K562 (cell line): ENCODE data around the gene DGKA.

Experiments
- CTCF ChIP-seq, 3 experiments: IDR thresholded peaks in 2 of 3; conservative IDR thresholded peaks in 1 of 3; 2 replicates each; pipeline ENCODE4 v1.5.1; 2011 to 2012; ENCODE audit warnings: low read length in 3 of 3, mild to moderate bottlenecking in 3 of 3, control low read depth in 2 of 3, improper control_type of control experiment in 1 of 3, inconsistent platforms in 1 of 3, low read depth in 1 of 3, mixed read lengths in 1 of 3, moderate library complexity in 1 of 3; ENCODE audit not compliant: insufficient read depth in 2 of 3
- FOSL1 ChIP-seq: fragments of 200-800 bp; sonication (Bioruptor generic); conservative IDR thresholded peaks from 2 replicates; pipeline ENCODE4 v1.6.1; 2016; ENCODE audit warnings: missing genetic modification characterization, missing compliant biosample characterization
- HMG20A ChIP-seq: fragments of 450-650 bp; formaldehyde crosslinking; conservative IDR thresholded peaks from 2 replicates; pipeline ENCODE4 v1.4.0; 2020; ENCODE audit warnings: mild to moderate bottlenecking, mixed read lengths
- IRF2 ChIP-seq: sonication (generic); formaldehyde crosslinking; IDR thresholded peaks from 2 replicates; pipeline ENCODE4 v1.8.1; 2022; ENCODE audit warnings: mild to moderate bottlenecking, missing genetic modification reagents
- MYBL2 ChIP-seq, 2 experiments: fragments of 450-650 bp in 1 of 2; sonication (generic) in 1 of 2; formaldehyde crosslinking in 1 of 2; IDR thresholded peaks; 2 replicates each; pipeline versions ENCODE4 v1.6.1 to v1.8.1; 2017 to 2022; ENCODE audit warnings: borderline replicate concordance in 1 of 2, inconsistent platforms in 1 of 2, low read depth in 1 of 2, mild to moderate bottlenecking in 1 of 2, missing genetic modification reagents in 1 of 2, moderate library complexity in 1 of 2
- POLR2A ChIP-seq: fragments of 450-650 bp; conservative IDR thresholded peaks from 2 replicates; pipeline ENCODE4 v1.6.1; 2016
- SIRT6 ChIP-seq: IDR thresholded peaks from one replicate; pipeline ENCODE4 v1.6.1; 2012; ENCODE audit warnings: low read depth, mild to moderate bottlenecking, control low read depth, inconsistent platforms, low read length, moderate library complexity
- THRA ChIP-seq: fragments of 450-650 bp; IDR thresholded peaks from 2 replicates; pipeline ENCODE4 v1.6.1; 2017; ENCODE audit warnings: mild to moderate bottlenecking, moderate library complexity
- ZFP36 ChIP-seq: fragments of 150-350 bp; IDR thresholded peaks from 2 replicates; pipeline ENCODE4 v1.6.1; 2018; ENCODE audit warnings: low read length, low read depth; ENCODE audit not compliant: partially characterized antibody
- ZNF133 ChIP-seq: fragments of 250-450 bp; sonication (Bioruptor Pico); IDR thresholded peaks from 2 replicates; pipeline ENCODE4 v1.4.0; 2020; ENCODE audit warnings: mild to moderate bottlenecking
- ZNF280B ChIP-seq: fragments of 250-450 bp; sonication (Bioruptor Pico); IDR thresholded peaks from 2 replicates; pipeline ENCODE4 v1.5.1; 2021; ENCODE audit warnings: mild to moderate bottlenecking
- ZNF512 ChIP-seq: IDR thresholded peaks from 2 replicates; pipeline ENCODE4 v1.6.1; 2016; ENCODE audit warnings: missing genetic modification characterization, missing compliant biosample characterization

- TF ChIP-seq MYBL2 (IDR thresholded peaks at IDR 0.05; ENCODE audit: low read depth) (no peak), MYBL2 (CRISPR knock-in tag; IDR thresholded peaks at IDR 0.05; ENCODE audit: borderline replicate concordance) (no peak), ZNF280B (CRISPR knock-in tag) (no peak), FOSL1 (tag) (no peak), SIRT6 (no peak), ZNF512 (tag) (no peak), CTCF (IDR thresholded peaks at IDR 0.05 in 2 of 3, conservative IDR thresholded peaks at IDR 0.05 in 1 of 3; ENCODE audit: insufficient read depth in 2 of 3, low read depth in 1 of 3, low read length in 3 of 3) (no peak), ZFP36 (no peak), IRF2 (CRISPR knock-in tag) (no peak), HMG20A (no peak), THRA (no peak), POLR2A (no peak), ZNF133 (CRISPR knock-in tag) (no peak)
Measured at GRCh38 chr12:55937981-55938380, 7.0 kb downstream of the DGKA start.
